NCI-H510A treated with DMSO at 0.1 percent for 48 hours (cell line): ENCODE measurements around the gene FIGN.

ENCODE experiments used
- DNase-seq: peaks from one replicate; lab custom pipeline; 2025; lab: John Stamatoyannopoulos, UW

Gene FIGN

DNA sequence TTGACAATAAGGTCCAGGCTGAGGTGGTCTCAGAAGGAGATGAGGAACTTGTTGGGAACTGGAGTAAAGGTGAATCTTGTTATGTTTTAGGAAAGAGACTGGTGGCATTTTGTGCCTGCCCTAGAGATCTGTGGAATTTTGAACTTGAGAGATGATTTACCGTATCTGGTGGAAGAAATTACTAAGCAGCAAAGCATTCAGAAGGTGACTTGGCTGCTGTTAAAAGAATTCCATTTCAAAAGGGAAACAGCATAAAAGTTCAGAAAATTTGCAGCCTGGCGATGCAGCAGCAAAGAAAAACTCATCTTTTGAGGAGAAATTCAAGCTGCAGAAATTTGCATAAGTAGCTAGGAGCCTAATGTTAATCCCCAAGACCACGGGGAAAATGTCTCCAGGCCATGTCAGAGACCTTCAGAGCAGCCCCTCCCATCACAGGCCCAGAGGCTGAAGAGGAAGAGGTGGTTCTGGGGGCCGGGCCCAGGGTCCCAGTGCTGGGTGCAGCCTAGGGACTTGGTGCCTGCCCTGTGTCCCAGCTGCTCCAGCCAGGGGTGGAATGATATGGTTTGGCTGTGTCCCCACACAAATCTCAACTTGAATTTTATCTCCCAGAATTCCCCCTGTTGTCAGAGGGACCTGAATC is 73.5 kb downstream of the FIGN start:
- DNase-seq = no peak

DNA sequence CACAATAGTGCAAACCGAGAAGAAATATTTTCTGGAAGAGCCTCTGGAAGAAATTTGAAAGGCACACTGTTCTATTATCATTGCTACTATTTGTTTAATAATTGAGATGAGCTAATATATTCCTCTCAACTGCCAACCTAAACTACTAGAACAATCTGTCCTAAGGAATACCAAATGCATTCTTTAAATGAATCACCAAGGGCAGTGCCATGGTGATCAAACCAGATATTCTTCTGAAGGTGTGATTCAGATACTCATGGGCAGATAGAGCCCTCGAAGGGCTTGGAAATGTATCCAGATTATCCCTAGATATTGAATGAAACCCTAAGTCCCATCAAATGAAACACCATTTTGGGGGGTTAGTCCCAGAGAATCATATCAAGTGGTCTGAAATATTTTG is 76.6 kb downstream of the FIGN start:
- no peak for DNase-seq

DNA sequence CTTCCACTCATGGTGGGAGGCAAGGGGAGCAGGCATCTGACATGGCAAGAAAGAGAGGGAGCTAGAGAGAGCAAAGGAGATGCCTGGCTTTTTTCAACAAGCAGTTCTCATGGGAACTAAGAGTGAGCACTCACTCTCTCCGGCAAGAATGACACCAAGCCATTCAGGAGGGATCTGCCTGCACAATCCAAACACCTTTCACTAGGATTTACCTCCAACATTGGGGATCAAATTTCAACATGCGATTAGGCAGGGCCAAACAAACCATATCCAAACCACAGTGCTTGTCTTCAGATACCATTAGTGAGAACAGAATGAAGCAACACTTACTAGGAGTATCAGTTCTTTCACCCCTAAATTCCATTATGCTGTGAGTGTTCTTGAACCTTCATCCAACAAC is 77.3 kb downstream of the FIGN start:
- peak; percentile 21 for DNase-seq

DNA sequence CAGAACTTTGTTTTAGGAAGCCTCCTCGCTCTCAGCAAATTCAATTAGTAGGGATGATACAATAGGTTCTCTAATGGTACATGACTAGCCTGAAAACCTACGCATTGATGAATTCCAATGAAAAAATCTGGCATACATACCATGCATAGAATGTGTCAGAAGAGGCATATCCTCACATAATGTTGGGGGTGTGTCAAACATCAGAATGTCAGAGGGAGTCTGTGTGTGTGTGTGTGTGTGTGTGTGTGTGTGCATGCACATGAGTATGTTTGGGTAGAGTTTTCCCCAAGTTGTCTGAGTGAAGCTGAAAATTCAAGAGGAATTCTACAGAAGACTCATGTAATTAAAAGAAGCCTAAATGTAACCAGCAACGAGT is 78.5 kb downstream of the FIGN start:
- no peak for DNase-seq

DNA sequence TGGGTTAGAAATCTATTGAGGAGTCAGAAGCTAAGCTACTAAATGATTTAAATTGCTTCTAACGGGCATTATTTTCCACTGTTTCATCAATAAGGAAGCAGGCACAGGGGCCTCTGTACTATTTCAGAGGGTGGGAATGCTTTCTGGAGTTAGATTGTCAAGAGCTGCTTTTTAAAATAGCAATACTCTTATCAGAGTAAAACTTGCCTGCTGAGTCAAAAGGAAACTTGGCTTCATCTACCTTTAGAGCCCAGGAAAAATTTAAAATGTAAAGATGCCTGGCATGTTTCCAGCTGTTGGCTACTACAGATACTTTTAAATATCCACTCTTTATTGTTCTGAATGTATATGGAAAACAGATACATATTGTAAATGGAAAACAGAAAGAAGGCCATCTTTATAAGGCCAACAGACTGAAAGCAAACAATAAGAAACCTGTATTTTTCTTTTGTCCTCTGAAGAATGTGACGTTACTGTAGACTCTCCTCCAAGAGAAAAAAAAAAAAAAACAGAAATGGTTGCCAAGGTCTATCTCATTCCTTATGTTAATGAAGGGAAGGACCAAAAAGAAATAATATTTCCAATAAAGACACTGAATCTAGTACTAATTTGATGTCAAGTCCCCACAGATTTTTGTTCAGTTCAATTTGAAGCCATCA is 79.1 kb downstream of the FIGN start:
- no peak for DNase-seq

DNA sequence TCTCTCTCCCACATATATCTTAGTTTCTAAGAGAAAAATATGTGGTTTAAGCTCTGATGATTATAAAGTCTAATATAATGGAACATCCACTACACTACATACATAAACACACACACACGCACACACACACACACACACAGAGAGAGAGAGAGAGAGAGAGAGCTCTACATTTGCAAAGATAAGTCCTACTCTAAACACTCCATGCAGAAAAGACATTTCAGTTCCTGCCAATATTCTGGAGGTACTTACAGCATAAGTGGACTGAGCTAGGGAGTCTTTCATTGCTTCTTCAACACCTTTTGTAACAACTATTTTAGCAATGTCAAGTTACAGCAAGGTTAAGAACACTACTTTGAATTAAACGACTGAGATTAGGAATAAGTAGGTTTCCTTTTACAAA is 80.1 kb downstream of the FIGN start:
- no peak for DNase-seq

DNA sequence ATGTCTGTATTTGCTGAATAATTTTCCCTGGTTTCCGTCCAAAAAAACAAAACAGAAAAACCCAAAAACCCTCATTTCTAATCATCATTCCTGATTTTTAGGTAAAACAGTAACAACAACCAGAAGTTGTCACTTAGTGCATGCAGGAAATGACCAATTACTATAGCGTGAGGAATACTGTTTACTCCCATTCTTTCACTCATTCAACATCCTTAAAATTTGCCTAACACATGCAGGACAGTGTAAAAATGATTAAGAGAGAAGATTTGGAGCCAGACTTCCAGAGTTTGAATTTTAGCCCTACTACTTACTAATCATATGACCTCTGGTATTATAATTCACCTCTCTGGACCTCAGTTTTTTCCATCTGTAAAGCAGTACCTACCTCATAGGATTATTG is 83.1 kb downstream of the FIGN start:
- DNase-seq = no peak

DNA sequence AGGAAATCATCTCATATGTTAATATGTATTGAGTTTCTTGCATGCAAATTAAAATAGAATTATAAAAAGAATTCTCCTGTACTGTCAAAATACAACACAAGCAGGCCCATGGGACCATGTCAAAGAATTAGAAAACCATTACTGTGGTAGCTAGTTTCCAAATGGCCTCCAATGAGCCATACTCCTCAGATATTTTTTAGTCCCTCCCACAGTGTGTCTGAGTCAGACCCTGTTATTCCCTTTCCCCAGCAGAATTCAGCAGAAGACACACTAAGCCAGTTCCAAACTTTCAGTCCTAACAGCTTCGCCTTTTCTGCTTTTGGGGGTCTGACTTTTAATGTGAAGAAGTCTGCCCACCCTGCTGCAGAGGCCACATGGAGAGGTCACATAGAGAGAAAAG is 86.7 kb downstream of the FIGN start:
- DNase-seq = no peak

DNA sequence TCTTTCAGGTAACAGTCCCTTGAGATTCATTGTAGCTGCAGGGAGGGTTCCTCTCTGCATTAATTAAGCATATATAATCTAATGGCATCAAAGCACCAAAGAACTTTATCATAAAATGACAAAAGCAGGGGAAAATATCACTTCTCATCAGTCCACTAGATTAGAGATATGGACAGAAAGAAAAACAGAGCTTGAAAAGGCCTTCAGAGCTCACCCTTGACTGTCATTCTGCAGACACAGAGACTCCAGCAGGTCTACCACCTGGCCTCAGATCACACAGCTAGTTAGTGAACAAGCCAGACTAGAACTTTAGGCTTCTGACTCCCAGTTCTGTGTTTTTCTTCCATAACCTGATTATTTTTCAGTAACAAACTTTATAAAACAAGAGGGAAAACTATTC is 88.5 kb downstream of the FIGN start:
- DNase-seq = no peak

DNA sequence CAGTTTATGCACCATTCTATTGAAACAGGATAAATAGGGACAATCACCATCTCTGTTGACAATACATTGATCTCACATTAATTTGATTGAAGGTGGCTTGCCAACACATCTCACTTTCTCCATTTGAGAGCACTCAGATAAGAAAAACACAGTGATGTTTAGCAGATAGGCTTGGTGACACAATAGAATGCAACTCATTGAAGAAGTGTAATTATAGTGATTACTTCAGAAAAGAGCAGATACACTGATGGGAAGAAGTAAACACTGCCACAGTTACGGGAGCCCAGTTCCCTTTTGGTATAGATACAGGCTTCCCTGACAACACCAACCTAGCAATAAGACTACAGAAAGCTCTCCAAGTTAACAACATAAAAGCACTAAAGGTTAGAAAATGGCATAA is 89.1 kb downstream of the FIGN start:
- no peak for DNase-seq

DNA sequence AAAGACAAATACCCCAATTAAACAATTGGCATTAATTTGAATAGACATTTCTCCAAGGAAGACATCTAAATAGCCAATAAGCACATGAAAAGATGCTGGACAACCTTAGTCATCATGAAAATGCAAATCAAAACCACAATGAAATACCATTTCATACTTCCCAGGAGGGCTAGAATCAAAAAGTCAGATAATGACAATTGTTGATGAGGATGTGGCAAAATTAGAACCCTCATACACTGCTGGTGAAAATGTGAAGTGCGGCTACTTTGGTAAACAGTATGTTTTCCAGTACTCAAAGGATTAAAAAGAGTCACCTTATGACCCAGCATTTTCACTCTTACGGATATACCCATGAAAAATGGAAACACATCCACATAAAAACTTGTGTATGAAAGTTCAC is 91.6 kb downstream of the FIGN start:
- DNase-seq = no peak

DNA sequence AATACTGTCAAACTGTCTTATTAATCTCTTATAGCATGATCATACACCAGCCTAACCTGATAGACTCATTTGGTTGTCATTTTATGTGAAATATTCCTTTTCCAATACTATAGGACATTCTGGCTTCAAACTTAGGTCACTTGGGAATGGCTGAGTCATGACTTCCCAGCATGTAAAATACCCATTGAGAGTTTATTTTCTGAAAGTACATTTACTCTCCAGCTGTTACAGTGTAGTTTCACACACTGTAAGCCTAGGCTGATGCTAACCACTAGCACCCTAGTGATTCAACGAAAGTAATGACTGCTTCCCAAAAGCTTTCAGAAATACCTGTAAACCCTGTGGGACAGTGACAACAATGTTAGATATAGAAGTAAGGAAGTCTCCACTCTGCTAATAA is 93.8 kb downstream of the FIGN start:
- DNase-seq = no peak

DNA sequence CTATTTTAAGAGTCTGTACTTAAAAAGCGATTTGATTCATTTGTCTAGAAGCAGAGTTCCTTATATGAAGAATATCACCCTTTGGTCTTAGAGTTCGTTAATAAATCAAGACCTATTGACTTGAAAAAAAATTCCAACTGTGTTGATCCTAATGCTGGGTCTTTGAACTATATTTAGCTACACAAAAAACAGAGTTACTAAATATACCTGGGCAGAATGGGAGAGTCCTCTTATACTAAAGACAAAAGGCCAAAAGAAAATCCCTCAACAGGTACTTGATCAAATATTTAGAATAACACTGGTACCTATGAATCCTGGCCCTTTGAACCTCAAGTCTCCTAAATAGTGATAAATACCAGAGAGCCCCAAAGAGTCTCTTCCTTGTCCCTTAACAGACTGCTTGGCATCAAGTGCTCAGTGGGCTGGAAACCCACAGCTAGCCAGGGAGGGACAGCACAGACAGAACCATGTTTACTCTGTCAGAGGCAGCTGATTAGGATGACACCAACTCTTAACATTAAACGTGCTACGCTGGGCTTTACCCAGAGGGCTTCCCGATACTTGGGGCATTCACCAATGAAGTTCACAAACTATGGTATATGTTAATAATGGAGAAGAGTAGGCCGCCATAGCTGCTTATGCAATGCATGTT is 95.1 kb downstream of the FIGN start:
- no peak for DNase-seq

DNA sequence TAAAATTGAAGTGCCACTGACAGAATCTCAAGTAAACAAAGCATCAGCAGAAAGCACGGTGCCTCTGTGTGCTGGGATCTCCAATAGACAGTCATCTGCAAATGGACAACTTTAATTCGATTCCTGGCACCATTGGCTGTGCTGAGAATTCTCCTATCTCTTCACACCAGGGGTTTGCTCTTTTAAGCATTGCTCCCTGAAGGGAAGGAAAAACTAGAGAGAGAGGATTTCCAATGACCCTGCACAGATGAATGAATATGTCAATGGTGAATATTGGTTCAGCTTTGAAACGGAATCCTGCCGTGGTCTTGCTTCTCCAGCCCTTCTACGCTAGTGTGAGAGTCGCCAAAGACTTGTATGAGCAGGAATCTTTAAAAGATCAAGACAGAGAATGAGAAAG is 97.9 kb downstream of the FIGN start:
- no peak for DNase-seq

DNA sequence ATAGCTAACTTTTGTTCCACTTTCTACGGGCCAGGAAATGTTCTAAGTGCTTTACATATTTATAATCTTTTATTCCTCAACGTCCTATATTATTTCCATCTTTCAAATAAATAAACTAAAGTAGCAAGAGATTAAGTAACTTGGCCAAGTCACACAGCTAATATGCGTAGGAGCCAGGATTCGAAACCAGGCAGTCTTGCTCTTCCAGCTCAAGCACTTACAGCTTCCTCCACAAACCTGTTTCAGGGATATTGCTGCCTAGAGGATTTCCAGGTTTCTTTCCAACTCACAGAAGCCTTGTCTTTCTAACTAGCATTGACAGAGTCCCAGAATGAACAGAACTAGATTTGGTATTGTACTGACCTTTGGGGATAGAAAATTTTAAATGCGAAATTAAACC is 102.5 kb downstream of the FIGN start:
- DNase-seq = no peak

DNA sequence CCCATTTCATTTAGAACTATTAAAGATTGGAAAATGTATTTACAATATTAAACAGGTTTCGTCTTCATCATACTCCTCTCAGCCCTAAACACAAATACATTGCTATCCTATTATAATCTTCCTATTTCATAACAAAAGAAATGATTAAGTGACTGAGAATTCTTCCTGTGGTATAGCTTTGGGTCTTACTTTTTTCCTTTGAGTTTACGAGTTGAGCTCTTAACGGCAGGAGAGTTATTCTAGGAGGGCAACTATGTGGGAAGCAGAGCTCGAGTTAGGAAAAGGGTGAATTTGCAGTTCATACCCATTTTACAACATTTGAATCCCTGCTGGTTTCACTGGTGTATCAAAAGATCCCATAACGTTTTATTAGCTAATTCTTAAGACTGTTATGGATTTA is 105.0 kb downstream of the FIGN start:
- no peak for DNase-seq

DNA sequence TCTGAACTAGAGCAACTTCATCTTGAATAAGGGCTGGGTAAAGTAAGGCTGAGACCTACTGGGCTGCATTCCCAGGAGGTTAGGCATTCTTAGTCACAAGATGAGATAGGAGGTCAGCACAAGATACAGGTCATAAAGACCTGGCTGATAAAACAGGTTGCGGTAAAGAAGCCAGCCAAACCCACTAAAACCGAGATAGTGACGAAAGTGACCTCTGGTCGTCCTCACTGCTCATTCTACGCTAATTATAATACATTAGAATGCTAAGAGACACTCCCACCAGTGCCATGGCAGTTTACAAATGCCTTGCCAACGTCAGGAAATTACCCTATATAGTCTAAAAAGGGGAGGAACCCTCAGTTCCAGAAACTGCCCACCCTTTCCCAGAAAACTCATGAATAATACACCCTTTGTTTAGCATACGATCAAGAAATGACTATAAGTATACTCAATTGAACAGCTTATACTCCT is 109.1 kb downstream of the FIGN start:
- DNase-seq = no peak

DNA sequence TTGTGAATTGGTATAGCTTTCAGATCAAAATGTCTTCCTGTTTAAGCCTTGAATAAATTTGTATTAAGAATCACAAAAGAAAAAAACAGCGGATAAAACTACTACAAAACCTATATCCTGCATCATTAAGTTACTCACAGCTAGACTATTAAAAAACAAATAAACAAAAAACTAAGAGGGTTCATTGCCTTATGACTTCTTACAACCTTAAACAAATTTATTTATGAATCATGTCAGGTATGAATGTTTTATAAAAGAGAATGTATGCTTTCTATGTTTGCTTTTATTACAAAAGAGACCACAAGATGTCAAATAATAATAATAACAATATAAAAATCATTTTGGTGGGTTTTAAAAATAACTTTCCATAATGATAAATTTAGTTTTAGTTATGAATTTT is 109.6 kb downstream of the FIGN start:
- DNase-seq = no peak

DNA sequence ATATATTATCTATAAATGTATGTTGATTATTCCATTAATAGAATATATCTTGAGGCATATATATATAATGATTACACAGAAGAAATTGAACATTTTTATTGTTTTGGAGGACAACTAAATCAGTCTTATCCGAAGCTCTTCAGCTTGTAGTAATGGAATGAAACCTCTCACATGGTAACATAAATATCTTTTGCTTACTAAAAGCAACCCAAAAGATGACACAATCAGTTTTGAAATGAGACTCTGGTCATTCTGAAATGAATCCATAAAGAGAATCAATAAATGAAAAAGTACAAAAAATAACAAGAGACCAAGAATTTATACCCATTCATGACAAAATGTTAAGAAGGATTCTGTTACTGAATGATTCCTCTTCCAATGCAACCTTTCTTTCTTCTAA is 110.2 kb downstream of the FIGN start:
- DNase-seq = no peak

DNA sequence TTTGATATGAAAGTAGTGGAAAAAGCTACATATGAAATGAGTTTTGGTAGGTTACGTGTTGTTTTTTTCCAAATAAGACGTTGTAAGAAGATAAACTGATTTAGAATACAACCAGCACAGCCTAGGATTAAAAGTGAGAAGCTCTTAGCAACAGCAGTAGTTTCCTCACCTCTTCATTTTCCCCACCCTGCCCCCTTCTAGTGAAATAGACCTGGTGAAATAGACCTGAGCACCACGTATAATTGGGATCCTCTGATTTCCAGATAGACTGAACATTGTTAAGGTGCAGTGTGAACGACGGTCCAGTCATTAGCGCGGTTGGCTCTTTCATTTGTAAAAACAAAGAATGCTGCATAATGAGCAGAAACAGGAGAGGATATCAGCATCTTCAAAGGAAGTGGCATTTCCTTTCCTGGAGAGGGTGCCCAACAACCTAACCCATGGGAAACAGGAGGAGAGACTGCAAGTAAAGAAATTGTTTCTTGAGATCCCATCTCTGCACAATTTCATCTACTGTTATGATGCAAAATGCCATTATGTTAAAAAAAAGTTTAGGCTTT is 114.3 kb downstream of the FIGN start:
- no peak for DNase-seq

DNA sequence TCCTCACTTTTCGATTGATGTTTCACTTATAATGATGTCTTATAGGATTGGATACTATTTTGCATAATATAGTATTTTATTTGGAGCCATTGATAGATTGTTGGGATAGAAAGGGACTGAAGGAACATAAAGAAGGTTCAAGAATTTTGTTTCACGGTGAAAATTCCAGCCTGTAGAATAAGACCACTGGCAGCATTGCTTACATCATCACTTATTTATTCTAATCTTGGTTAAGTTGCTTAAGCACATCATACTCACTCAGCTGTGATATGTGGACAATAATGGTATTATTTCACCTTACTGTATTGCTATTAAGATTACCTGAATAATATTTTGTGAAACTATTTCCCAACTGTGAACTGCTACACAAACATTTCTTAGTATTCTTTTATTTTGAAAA is 118.3 kb downstream of the FIGN start:
- no peak for DNase-seq

DNA sequence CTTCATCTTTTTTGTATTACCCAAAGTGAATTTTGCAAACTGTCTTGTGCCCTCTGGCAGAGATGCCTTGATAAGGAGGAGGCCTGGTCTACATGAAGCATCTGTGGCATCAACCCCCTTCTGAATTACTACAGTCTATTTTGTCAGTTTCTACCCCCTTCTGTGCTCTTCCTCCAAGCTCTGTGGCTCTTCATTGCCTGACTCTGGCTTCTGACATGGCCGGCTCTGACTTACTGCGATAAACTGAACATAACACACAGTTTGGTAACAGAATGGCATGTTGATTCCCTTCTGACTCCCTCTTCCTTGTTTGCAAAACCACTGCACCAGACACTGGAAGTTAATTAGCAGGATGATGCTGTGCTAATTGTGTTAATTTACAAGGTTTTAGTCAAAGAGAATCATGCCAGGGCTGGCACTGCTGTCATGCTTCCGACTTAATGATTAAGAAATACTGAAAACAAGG is 122.5 kb downstream of the FIGN start:
- DNase-seq = no peak

DNA sequence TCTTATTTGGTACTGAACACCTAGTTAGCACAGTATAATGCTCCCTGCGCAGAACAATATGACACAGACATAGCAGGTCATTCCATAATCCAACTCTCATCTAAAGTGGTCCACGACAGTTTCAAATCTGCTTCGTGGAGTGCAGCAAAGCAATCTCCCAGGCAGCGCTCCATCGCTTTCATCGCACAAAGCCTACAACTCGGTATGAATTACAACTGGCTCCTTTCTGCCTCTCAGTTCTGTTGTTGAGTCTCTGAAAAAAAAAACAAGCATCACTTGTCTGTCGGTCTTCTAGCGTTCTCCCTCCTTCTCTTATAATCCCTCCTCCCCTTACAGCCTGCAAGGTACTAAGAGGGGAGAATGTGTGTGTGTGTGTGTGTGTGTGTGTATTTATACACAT is 123.5 kb downstream of the FIGN start:
- DNase-seq = no peak
